Lower leg skin (tissue), 3 donors: ENCODE data around the gene RNLS.

Experiments
- POLR2A ChIP-seq, 2 donors: fragments of 450-650 bp; IDR thresholded peaks; one replicate each; pipeline ENCODE4 v1.6.1; 2016 to 2017; ENCODE audit warnings: antibody characterized with exemption in 2 of 2, mild to moderate bottlenecking in 1 of 2, moderate library complexity in 1 of 2
- TF ChIP-seq, protein P1 (sequence below), 3 donors: fragments of 450-650 bp; IDR thresholded peaks; one replicate each; pipeline ENCODE4 v1.5.1; 2016; ENCODE audit warnings: antibody characterized with exemption in 3 of 3, mild to moderate bottlenecking in 3 of 3, moderate library complexity in 2 of 3

DNA sequence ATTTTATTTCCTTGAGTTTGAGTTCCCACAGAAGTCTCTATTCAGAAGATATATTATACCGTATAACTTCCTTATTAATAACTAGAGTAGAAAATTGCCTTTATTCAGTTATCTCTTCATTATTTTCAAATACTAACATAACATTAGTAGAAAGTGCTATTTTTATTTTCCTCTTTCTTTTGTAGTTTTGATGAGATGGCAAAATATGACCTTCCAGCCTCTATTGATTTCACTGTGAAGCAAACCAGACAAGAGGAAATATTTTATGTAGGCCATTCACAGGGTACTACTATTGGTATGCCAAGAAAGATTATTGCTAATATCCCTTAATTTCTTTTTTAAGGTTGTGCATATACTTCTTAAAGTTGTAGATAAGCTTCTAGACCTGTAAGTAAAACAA is 11.4 kb upstream of the RNLS start:
- TF ChIP-seq, protein P1, sequence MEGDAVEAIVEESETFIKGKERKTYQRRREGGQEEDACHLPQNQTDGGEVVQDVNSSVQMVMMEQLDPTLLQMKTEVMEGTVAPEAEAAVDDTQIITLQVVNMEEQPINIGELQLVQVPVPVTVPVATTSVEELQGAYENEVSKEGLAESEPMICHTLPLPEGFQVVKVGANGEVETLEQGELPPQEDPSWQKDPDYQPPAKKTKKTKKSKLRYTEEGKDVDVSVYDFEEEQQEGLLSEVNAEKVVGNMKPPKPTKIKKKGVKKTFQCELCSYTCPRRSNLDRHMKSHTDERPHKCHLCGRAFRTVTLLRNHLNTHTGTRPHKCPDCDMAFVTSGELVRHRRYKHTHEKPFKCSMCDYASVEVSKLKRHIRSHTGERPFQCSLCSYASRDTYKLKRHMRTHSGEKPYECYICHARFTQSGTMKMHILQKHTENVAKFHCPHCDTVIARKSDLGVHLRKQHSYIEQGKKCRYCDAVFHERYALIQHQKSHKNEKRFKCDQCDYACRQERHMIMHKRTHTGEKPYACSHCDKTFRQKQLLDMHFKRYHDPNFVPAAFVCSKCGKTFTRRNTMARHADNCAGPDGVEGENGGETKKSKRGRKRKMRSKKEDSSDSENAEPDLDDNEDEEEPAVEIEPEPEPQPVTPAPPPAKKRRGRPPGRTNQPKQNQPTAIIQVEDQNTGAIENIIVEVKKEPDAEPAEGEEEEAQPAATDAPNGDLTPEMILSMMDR (IDR thresholded peaks at IDR 0.05) = no peak
- TF ChIP-seq POLR2A (IDR thresholded peaks at IDR 0.05) = no peak
